ENCODE results near the gene RBM44. TPM values are rescaled to one million over a fixed set of nuclear protein-coding genes. Genes with fewer than 3 reads are reported as not detected.

The RBM44 gene
- total RNA-seq, 1 experiment from 2014 or later, result 0.14 TPM

DNA sequence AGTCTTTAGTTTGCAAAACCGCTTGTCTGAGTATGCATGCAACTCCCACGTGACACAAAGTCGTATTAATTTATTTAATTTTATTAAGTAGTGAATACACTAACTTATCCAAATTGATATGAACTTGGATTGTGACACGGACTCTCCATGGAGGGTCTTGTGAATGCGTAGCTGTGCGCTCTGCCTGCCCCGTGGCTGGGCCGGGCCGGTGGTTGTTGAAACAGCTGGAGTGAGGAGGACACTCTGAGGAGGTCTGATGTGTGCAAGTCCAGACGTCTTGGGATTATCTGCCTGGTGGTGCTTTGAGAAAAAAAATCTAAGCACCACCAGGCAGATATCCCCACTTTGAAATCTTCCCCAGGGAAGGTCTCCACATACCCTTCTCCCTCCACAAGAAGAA is 41.0 kb upstream of the RBM44 start:
- Mint-ChIP-seq H3K4me3 (ENCODE audit: unreplicated experiment) (no peak overlapping the region), H3K27ac (ENCODE audit: unreplicated experiment) (no peak overlapping the region), H3K36me3 (ENCODE audit: insufficient read depth, unreplicated experiment) (peaks cover 17% of the 10 kb centered on the region), H3K4me1 (ENCODE audit: low read depth, unreplicated experiment) (no peaks in the 10 kb centered on the region), H3K27me3 (ENCODE audit: insufficient read depth, unreplicated experiment) (no peaks in the 10 kb centered on the region), H3K9me3 (ENCODE audit: unreplicated experiment) (no peaks in the 10 kb centered on the region)
- POLR2A ChIA-PET, result no interaction called here
- BruUV-seq (replicated peaks), result no TSS peak
- H3K9me3 ChIP-seq, result no peaks in the 10 kb centered on the region
- no peaks in the 10 kb centered on the region for H3K36me3 ChIP-seq (ENCODE audit: control insufficient read depth, insufficient read depth, low read length)
- H3K27me3 ChIP-seq (replicated peaks; ENCODE audit: control insufficient read depth, insufficient read depth, low read length), result no peaks in the 10 kb centered on the region
- DNase-seq, result no peak
- no peaks in the 10 kb centered on the region for H3K4me1 ChIP-seq
- CTCF ChIA-PET, result no interaction called here
- H3K4me3 ChIP-seq (ENCODE audit: low read depth, low read length), result no peak overlapping the region
- intact Hi-C loops (cut with micrococcal nuclease; ENCODE audit: unreplicated experiment), result no loop called here
- TF ChIP-seq, protein P1, sequence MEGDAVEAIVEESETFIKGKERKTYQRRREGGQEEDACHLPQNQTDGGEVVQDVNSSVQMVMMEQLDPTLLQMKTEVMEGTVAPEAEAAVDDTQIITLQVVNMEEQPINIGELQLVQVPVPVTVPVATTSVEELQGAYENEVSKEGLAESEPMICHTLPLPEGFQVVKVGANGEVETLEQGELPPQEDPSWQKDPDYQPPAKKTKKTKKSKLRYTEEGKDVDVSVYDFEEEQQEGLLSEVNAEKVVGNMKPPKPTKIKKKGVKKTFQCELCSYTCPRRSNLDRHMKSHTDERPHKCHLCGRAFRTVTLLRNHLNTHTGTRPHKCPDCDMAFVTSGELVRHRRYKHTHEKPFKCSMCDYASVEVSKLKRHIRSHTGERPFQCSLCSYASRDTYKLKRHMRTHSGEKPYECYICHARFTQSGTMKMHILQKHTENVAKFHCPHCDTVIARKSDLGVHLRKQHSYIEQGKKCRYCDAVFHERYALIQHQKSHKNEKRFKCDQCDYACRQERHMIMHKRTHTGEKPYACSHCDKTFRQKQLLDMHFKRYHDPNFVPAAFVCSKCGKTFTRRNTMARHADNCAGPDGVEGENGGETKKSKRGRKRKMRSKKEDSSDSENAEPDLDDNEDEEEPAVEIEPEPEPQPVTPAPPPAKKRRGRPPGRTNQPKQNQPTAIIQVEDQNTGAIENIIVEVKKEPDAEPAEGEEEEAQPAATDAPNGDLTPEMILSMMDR (IDR thresholded peaks at IDR 0.05; ENCODE audit: insufficient read depth in 1 of 2, low read depth in 1 of 2, low read length in 1 of 2, severe bottlenecking in 1 of 2, unreplicated experiment in 1 of 2), result no peak

DNA sequence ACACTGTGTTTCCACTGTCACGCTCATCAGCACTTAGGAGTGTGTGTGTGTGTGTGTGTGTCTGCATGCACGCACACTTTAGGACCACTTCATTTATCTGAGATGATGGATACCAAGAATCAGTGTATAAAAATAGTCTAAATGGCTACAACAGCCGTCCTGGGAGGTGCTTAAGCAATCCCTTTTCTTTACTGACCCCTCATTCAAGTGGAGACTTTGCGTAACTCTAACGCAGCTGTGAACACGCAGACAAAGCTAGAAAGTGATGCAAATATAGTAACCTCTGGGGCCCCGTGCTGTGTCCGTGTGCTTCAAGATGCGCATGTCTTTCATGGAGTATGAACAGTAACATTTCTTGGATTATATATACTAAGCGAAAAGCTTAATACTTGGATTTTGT is 40.4 kb upstream of the RBM44 start:
- POLR2A ChIA-PET, result no interaction called here
- BruUV-seq (replicated peaks), result no TSS peak
- no peak overlapping the region for H3K27ac Mint-ChIP-seq (ENCODE audit: unreplicated experiment)
- Histone ChIP-seq H3K4me1 (no peaks in the 10 kb centered on the region), H3K27me3 (replicated peaks; ENCODE audit: control insufficient read depth, insufficient read depth, low read length) (no peaks in the 10 kb centered on the region), H3K9me3 (no peaks in the 10 kb centered on the region), H3K36me3 (ENCODE audit: control insufficient read depth, insufficient read depth, low read length) (no peaks in the 10 kb centered on the region), H3K4me3 (ENCODE audit: low read depth, low read length) (no peak overlapping the region)
- no peaks in the 10 kb centered on the region for H3K9me3 Mint-ChIP-seq (ENCODE audit: unreplicated experiment)
- no peaks in the 10 kb centered on the region for H3K27me3 Mint-ChIP-seq (ENCODE audit: insufficient read depth, unreplicated experiment)
- CTCF ChIA-PET, result no interaction called here
- peaks cover 21% of the 10 kb centered on the region for H3K36me3 Mint-ChIP-seq (ENCODE audit: insufficient read depth, unreplicated experiment)
- intact Hi-C loops (cut with micrococcal nuclease; ENCODE audit: unreplicated experiment), result no loop called here
- H3K4me3 Mint-ChIP-seq (ENCODE audit: unreplicated experiment), result no peak overlapping the region
- DNase-seq, result no peak
- TF ChIP-seq, protein P1 (IDR thresholded peaks at IDR 0.05; ENCODE audit: insufficient read depth in 1 of 2, low read depth in 1 of 2, low read length in 1 of 2, severe bottlenecking in 1 of 2, unreplicated experiment in 1 of 2), result no peak
- no peaks in the 10 kb centered on the region for H3K4me1 Mint-ChIP-seq (ENCODE audit: low read depth, unreplicated experiment)

DNA sequence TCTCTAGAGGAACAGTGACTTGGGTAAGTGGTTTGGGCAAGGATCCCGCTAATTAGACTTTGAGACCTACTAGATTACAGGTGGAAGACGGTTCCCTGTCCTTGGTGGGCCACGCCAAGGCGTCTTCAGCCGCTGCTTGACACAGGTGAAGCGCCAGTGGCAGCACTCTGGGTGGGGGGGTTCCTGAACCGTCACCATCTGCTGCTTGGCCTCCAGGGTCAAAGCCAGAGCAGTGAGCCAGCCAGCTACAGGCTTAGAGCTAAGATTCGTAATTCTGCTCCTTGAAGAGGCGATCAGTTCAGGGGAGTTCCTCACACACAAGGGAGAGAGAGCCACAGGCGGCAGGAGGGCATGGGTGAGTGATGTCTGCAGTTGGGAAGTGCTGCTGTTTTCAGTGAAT is 39.4 kb upstream of the RBM44 start:
- Mint-ChIP-seq H3K9me3 (ENCODE audit: unreplicated experiment) (no peaks in the 10 kb centered on the region), H3K36me3 (ENCODE audit: insufficient read depth, unreplicated experiment) (peaks cover 23% of the 10 kb centered on the region), H3K4me3 (ENCODE audit: unreplicated experiment) (no peak overlapping the region), H3K27me3 (ENCODE audit: insufficient read depth, unreplicated experiment) (no peaks in the 10 kb centered on the region), H3K4me1 (ENCODE audit: low read depth, unreplicated experiment) (no peaks in the 10 kb centered on the region), H3K27ac (ENCODE audit: unreplicated experiment) (no peak overlapping the region)
- POLR2A ChIA-PET, result no interaction called here
- Histone ChIP-seq H3K27me3 (replicated peaks; ENCODE audit: control insufficient read depth, insufficient read depth, low read length) (no peaks in the 10 kb centered on the region), H3K36me3 (ENCODE audit: control insufficient read depth, insufficient read depth, low read length) (no peaks in the 10 kb centered on the region), H3K9me3 (no peaks in the 10 kb centered on the region), H3K4me3 (ENCODE audit: low read depth, low read length) (no peak overlapping the region), H3K4me1 (no peaks in the 10 kb centered on the region)
- CTCF ChIA-PET, result no interaction called here
- BruUV-seq (replicated peaks), result no TSS peak
- TF ChIP-seq, protein P1 (IDR thresholded peaks at IDR 0.05; ENCODE audit: insufficient read depth in 1 of 2, low read depth in 1 of 2, low read length in 1 of 2, severe bottlenecking in 1 of 2, unreplicated experiment in 1 of 2), result no peak
- DNase-seq, result no peak
- intact Hi-C loops (cut with micrococcal nuclease; ENCODE audit: unreplicated experiment), result no loop called here
